Pancreas (tissue), 10 donors: ENCODE measurements around the gene SYNPR. TPM values are rescaled to one million over a fixed set of nuclear protein-coding genes. Genes with fewer than 3 reads are reported as not detected.

Experiments
- ATAC-seq, 4 donors: fragments of 200-7000 bp; cut with Tn5 transposase; one replicate each; pipeline versions ENCODE4 v1.8.0 to v1.9.1; 2020; ENCODE audit warnings: mild to moderate bottlenecking in 4 of 4, moderate library complexity in 4 of 4
- DNase-seq, 6 donors: peaks; one replicate each; pipeline ENCODE4 v3.0.0-alpha.2; 2020
- FAIRE-seq: peaks from 2 replicates; lab custom pipeline; 2012; peaks lifted over from hg19 to GRCh38; lab: Jason Lieb, UNC
- H3K27ac ChIP-seq, 4 donors: fragments of 200-600 bp; sonication (generic); 1 replicate in 3 of 4; 2 replicates in 1 of 4; pipeline versions ENCODE4 v1.5.0 to v1.8.0; 2020
- H3K27me3 ChIP-seq, 4 donors: fragments of 200-600 bp; one replicate each; pipeline ENCODE4 v1.8.0; 2021
- H3K36me3 ChIP-seq, 3 donors: fragments of 200-600 bp; sonication (generic) in 1 of 3; one replicate each; pipeline versions ENCODE4 v1.5.0 to v1.8.0; 2020 to 2021
- H3K4me1 ChIP-seq, 3 donors: fragments of 200-600 bp; one replicate each; pipeline ENCODE4 v1.8.0; 2021
- H3K4me3 ChIP-seq, 4 donors: fragments of 200-600 bp; sonication (generic) in 2 of 4; one replicate each; pipeline versions ENCODE4 v1.5.0 to v1.8.0; 2020 to 2021
- H3K9me3 ChIP-seq, 4 donors: fragments of 200-600 bp; one replicate each; pipeline ENCODE4 v1.8.0; 2021
- CTCF ChIP-seq, 4 donors: fragments of 200-600 bp; sonication (generic) in 3 of 4; IDR thresholded peaks; one replicate each; pipeline versions ENCODE4 v1.5.0 to v1.8.0; 2021; ENCODE audit warnings: antibody characterized with exemption in 4 of 4
- WGBS, 2 donors: extraction: QIAGEN DNeasy Blood & Tissue Kit; methylation state at CpG; one replicate each; pipeline ENCODE4 v1.1.7; 2013; 5-methylcytosine and 5-hydroxymethylcytosine counted together
- intact Hi-C, 3 donors: fragments of 100-400 bp; cut with DNase I; formaldehyde crosslinking; loops; one replicate each; pipeline versions ENCODE4 v1.11.1 to v1.14.2; 2022
- polyA plus RNA-seq, 2 donors: library from polyadenylated mRNA; stranded (reverse); fragments of 200-250 nt; gene quantifications; one replicate each; pipeline ENCODE4 v1.2.3, GENCODE V29; 2013
- total RNA-seq, 6 donors: library from RNA; stranded (reverse); fragmentation: NEBNext Ultra II Directional in 4 of 6; extraction: Animal tissue kit (Norgen Biotek cat#: 25700) in 4 of 6; gene quantifications; one replicate each; pipeline versions ENCODE4 v1.2.1 to v1.2.4, GENCODE V29; 2021 to 2023
- donor health status: healthy with polysubstance abuse.
- donor health status: DM: no; HTN: no; CAD: no; lungs with moderate emphysema.
- donor health status: DM: no; HTN: no; CAD: no.
- donor health status: control.
- donor health status: control.
- donor health status: Bipolar disorder and iron deficiency.
- donor health status: DM: yes; HTN: yes; CAD: no.
- donor health status: DM: no; HTN: no; CAD: no.
- donor health status: DM: no; HTN: no; CAD: no.
- donor health status: DM: yes; HTN: yes; CAD: no.

SYNPR gene
- total and polyA plus RNA-seq, 8 donors = 0.31 to 1.4 TPM; not detected in 6

GRCh38 chr3:63471781-63472180 lies 193.7 kb downstream of the SYNPR start:
- DNase-seq = no peak
- Histone ChIP-seq H3K27me3 (no peaks in the 10 kb centered on the region), H3K27ac (no peak overlapping the region), H3K36me3 (no peaks in the 10 kb centered on the region), H3K4me1 (no peaks in the 10 kb centered on the region), H3K4me3 (no peak overlapping the region), H3K9me3 (no peaks in the 10 kb centered on the region)
- 82 to 88% methylated on average over 5 of the region's 5 CpGs for WGBS, 2 donors
- no peak for FAIRE-seq
- no peak for ATAC-seq
- TF ChIP-seq CTCF (IDR thresholded peaks at IDR 0.05) = no peak
- intact Hi-C loops = no loop called here

GRCh38 chr3:63473641-63474166 lies 195.6 kb downstream of the SYNPR start:
- DNase-seq = no peak
- Histone ChIP-seq H3K4me1 (no peaks in the 10 kb centered on the region), H3K36me3 (no peaks in the 10 kb centered on the region), H3K27ac (no peak overlapping the region), H3K27me3 (no peaks in the 10 kb centered on the region), H3K4me3 (no peak overlapping the region), H3K9me3 (no peaks in the 10 kb centered on the region)
- no peak for FAIRE-seq
- no peak for ATAC-seq
- intact Hi-C loops = no loop called here
- 69 to 79% methylated on average over 6 of the region's 6 CpGs for WGBS, 2 donors
- TF ChIP-seq CTCF (IDR thresholded peaks at IDR 0.05) = no peak

- H3K4me1 ChIP-seq = no peaks in the 10 kb centered on the region
- intact Hi-C loops = no loop called here
- ATAC-seq (no peak), DNase-seq (no peak), FAIRE-seq (no peak)
- TF ChIP-seq CTCF (IDR thresholded peaks at IDR 0.05) = no peak
- H3K36me3 ChIP-seq = no peaks in the 10 kb centered on the region
- no peaks in the 10 kb centered on the region for H3K27me3 ChIP-seq
- no peak overlapping the region for H3K4me3 ChIP-seq
- H3K27ac ChIP-seq = no peak overlapping the region
- WGBS, 2 donors = 82% methylated on average over 3 of the region's 3 CpGs
- H3K9me3 ChIP-seq = no peaks in the 10 kb centered on the region
Observed at GRCh38 chr3:63474828-63475518, 196.9 kb downstream of the SYNPR start.

- Histone ChIP-seq H3K4me3 (no peak overlapping the region), H3K27ac (no peak overlapping the region), H3K27me3 (no peaks in the 10 kb centered on the region), H3K36me3 (no peaks in the 10 kb centered on the region), H3K4me1 (no peaks in the 10 kb centered on the region), H3K9me3 (no peaks in the 10 kb centered on the region)
- DNase-seq (no peak), FAIRE-seq (no peak), ATAC-seq (no peak)
- WGBS, 2 donors = 87 to 92% methylated on average over 8 of the region's 8 CpGs
- intact Hi-C loops = no loop called here
- no peak for TF ChIP-seq CTCF (IDR thresholded peaks at IDR 0.05)
Observed at GRCh38 chr3:63477494-63478129, 199.5 kb downstream of the SYNPR start.
